ENCODE data around the gene TP73. TPM values are rescaled to one million over a fixed set of nuclear protein-coding genes. Genes with fewer than 3 reads are reported as not detected.

The TP73 gene
- not detected for total RNA-seq (ENCODE audit: insufficient read depth, low replicate concordance)

DNA sequence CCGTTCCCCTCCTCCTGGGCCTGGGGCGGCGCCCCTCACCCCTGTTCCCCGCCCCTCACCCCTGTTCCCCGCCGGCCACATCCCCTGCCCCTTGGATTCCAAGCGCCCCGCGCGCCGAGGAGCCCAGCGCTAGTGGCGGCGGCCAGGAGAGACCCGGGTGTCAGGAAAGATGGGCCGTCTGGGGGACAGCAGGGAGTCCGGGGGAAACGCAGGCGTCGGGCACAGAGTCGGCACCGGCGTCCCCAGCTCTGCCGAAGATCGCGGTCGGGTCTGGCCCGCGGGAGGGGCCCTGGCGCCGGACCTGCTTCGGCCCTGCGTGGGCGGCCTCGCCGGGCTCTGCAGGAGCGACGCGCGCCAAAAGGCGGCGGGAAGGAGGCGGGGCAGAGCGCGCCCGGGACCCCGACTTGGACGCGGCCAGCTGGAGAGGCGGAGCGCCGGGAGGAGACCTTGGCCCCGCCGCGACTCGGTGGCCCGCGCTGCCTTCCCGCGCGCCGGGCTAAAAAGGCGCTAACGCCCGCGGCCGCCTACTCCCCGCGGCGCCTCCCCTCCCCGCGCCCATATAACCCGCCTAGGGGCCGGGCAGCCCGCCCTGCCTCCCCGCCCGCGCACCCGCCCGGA lies at the start of gene TP73:
Gene TP73 (plus strand): TSS at position 587 of the 618 bp plus-strand sequence. CDS start 29,850 bp downstream, outside the sequence.
- no peak for DNase-seq (ENCODE audit: low spot score)

DNA sequence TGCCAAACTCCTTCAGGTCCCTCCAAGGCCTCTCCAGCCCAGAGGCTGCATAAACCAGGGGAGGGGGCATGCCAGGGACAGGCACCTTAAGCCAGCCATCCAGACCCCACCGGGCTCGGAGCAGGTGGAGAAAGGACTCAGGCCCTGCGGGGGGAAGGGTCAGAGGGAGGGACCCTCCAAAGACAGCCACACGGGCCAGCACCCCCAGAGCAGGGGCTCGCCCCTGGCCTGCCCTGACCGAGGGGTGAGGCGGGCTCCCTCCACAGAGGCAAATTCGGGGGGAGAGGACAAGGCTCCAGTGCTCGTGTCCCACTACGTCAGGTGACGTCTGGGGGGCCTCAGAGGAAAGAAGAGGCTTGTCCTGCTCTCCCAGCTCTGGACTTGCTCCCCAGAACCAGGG lies 49.2 kb upstream of the TP73 start:
- DNase-seq (ENCODE audit: low spot score), result no peak

DNA sequence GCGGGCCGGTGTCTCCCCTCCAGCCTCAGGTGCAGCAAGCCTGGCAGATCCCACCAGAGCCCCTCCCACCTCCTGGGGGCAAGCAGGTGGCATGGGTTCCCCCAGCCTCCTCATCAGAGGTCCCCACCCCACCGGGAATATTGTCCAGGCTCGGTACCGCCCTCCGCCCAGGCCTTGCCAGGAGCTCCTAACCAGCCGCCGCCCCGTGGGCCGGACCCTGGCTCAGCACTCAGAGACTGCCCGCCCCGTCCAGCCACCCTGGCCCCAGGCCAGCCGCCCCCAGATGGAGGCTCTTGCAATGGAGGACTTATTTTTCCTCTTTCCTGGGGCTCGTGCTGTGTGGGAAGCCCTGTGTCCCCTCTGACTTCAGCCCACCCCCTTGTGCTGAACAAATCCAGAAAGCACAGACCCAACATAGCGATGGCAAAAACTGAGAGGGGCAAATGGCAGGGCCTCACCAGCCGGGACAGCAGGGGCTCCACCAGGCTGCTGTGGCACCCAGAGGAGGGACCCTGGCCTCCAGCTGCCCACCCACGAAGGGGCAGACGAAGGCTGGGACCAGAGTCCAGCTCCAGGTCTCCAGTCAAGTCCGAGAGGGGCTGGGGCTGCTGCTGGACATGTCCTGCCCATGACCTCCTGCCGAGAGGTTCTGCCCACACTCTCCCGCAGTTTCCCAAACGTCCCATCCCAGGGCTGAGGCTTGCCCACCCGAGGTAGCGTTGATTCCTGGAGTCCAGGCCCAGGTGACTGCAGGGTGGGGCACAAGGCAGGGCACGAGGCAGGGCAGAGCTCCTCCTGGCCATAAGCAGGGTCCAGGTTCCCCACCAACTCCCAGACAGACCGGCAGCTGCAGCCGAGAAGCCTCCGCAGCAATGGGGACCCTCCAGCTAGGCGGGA lies 48.5 kb upstream of the TP73 start:
- no peak for DNase-seq (ENCODE audit: low spot score)

DNA sequence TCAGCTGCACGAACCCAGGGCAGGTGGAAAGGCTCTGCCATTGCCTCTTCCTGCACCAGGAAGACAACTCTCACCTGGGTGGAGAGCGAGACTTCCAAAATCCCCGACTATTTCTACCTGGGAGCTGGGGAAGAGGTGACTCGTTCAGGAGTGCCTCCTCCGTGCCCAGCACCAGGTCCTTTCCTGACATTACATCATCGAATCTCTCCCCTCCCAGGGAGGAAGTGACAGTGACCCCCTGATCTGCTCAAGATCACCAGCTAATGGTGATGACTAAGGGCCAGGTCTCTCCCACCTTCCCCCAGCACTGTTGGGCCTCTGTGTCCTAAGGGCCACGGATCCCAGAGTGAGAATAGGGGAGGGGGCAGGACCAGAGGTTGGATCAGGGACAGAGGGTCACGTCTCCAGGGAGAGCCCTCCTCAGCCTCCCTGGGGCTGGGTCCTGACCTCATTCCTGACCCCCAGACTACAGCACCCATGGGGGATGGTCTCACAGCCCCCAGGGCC lies 47.8 kb upstream of the TP73 start:
- DNase-seq (ENCODE audit: low spot score), result no peak

DNA sequence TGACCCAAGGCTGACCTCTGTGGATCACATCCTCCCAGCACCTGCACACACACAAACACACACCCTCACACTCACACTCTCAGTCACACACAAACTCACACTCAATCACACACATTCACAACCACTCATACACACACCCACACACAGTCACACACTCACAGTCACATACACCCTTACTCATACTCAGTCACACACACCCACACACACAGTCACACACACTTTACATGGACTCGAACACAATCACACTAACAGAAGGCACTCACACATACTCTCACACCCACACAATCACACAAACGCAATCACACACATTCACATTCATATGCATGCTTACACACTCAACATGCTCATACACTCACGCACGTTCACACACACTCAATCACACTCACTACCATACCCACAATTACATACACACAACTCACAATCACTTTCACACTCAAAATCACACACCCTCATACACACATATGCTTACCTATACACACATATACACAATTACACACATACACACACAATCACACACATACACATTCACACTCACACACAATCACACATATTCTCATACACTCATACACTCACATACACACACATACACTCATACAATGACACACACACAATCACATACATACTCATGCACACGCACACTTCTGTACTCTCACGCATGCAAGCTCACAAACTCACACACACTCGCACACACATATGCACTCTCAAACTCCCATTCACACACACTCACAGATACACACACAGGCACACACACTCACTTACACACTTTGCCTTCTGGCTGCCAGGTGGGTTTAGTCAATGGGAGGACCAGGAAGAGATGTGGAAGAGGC lies 47.1 kb upstream of the TP73 start:
- DNase-seq (ENCODE audit: low spot score), result no peak

DNA sequence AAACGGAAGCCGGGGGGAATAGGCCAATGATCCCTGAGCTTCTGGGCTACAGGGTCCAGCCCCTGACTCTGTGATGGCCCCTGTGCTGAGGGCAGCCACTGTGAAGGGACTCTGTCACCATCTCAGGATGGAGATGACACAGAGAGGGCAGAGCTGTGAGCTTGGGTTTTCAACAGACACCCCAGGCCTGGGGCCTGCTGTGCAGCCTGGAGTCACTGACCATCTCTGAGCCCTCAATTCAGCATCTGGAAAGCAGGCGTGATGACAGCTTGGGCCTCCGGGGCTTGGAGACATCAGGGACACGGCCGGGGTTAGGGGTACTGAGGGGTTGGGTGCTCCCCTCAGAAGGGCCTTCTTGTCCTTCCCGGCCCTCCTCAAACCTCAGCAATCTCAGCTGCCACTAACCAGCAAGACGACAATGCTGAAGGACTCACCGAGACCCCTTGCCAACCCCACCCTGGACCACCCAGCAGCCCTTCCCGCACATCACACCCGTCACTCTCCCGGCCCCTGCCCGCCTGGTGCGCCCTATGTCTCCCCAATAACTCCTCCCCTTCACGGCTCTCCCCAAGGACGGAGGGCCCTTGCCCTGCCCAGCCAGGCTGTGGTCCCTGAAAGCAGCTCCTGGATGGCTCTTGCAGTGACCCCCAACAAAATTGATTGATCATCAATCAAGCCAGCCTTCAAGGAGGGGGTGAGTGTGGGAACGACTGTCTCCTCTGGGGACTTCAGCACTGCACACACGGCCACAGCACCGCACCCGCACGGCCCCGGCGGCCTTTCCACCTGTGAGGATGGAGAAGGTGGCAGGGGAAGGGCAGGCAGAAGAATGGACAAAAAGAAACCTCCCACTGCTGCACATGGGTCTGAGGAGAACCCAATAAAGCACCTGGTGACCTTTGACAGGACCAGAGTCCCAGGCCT lies 45.3 kb upstream of the TP73 start:
- no peak for DNase-seq (ENCODE audit: low spot score)

DNA sequence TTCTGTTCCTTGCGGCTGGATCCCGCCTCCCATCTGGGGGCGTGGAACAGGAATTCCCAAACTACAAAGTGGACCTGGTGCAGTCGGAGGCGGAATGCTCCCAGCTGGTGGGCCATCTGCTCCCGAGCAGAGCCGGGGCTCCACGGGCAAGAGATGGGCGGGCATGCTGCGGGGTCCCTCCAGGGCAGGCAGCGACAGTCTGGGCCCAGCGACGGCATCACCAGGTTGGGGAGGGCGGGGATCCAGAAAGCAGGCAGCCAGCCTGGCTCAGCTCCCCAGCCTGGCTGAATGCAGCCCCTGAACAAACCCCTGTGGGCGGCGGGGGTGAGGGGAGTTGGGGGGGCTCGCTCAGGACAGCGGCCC lies 44.6 kb upstream of the TP73 start:
- no peak for DNase-seq (ENCODE audit: low spot score)

DNA sequence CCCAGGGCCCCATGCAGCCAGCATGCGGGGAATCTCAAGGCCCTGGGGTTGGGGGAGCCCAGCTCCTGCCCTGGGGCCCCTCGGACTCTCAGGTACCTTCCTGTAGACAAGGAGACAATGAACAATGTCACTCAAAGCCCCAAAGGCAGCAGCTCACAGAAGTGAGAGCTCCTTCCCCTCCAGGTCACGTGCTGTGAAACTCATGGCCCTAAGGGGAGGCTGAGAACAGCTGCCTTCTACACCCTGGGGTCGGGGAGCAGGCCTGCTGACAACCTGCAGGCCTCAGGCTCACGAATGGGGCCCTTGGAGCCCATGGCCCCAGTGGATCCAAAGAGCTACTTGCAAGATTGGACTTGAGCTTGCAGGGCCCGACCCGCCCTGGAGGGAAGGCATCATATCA lies 44.2 kb upstream of the TP73 start:
- no peak for DNase-seq (ENCODE audit: low spot score)

DNA sequence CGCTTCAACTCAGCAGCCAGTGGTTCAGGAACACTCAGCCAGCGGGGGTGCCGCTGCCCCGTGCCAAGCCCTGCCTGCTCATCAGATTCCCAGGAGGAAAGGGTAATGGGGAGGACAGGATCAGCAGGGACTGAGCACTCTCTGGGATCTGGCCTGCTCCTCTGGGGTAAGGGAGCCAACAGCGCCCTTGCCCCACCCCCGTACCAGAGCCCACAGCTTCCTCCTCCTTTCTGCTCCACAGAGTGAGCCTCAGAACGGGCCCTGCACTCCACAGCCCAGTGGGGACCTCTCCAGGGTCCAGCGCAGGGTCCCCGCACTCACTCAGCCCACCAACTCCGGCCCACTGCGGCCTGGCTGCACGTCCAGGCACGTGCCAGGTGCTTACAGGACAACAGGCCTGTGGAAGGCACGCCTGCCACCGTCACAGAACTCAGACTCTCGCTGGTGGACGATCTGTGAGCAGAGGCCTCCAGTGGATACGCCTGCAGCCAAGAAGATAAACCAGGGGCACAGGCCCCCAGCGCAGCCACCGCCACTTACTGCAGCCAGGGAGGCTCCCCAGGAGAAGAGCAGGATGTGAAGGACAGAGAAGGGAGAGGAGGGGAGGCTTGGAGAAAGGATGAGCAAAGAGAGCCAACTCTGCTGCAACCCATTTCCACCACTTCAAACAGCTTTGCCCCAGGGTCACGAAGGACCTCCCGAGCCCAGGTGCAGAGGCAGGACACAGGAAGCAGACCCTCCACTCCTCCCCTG lies 43.1 kb upstream of the TP73 start:
- no peak for DNase-seq (ENCODE audit: low spot score)

DNA sequence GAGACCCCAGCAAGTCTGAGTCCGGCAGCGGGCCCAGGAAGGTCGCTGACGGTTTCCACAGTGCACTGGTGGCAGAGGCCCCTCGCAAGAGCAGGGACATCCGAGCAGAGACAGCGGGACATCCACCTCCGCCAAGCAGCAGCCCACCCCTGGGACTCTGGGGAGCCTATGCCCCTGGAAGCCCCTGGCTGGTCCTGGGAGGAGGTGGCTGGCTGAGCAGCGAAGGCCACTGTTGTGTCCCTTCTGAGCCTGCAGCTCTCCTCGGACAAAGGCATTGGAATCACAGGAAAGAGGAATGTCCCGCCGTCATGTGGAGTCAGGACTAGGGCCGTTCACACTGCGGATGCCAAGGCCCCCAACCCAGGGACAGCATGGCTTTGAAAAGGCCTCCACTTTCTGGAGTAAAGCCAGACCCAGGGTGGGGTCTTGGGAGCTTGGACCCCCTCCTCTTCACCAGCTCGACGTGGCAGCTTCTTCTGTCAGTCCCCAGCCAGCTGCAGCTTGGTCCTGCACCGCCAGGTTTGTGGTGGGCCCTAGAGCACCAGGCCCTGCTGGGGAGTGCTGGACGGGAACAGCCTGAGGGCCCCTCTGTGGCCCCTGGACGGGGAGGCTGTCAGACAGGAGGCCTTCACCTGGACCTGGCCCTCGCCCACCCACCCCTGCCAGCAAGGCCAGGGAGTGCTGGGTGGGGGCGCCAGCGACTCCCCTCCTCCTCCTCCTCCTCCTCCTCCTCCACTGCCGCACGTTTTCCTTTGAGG lies 42.4 kb upstream of the TP73 start:
- no peak for DNase-seq (ENCODE audit: low spot score)

DNA sequence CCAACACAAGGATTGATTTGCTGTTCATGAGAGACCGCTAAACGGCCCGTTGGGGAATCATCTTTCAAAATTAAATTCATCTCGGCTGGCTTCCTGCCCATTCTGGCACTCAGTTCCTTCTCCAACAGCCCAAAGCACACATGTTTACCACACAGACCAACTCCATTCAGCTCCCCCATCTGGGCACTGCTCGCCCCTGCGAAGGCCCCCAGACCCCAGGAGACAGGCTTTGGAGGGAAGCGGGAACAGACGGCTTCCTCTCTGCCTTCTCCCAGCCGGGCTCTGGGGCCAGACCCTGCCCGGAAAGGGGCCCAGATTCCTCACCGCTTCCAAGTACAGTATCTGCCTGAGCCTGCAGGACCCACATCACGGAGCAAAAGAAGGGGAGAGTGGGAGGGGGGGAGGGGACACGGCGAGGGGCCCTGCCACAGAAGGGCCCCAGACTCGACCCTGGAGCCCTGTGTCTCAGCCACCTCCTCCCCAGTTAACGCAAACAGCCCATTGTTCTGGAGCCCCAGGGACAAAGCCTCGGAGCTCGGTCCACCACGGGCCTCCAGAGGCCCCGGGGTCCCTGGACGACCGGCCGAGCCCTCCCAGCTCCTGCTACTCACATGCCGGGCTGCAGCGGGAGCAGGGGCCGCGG lies 41.7 kb upstream of the TP73 start:
- DNase-seq (ENCODE audit: low spot score), result peak; percentile 57

DNA sequence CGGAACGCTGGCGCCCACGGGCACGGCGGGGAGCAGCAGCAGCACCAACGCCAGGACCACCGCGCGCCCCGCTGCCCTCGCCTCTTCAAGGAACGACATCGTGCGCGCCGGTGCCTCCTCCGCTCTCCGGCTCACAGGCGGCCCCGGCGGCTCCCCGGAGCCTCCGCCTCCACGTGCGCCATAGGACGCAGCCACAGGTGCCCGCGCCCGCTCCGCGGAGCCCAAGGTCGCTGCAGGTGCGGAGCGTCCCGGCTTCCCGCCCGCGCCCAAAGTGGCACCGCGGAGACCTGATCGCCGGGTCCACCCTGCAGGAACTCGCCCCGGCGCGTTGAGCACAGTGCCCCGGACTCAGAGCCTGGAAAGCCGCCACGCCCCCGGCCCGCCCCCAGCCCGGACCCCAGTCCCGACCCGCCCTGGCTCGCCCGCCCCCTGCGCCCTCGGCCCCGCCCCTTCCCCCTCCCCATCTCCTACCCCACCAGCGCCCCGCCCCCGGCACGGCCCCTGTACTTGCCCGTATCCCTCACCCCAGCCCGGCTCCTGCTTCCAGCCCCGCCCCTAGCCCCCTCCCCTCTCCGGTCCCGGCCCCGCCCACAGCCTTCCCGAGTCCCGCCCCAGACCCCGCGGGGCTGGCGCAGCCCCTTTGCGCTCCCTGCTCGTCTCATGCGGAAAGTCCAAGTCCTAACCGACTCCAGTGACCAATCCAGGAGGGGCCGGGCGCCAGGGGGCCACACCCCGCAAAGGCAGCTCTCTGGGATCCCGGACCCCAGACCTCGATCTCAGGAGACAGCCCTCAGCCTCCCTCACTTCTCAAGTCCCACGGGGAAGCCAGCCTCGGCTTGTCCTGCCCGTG lies 40.9 kb upstream of the TP73 start, which contains the start of gene MEGF6:
Gene MEGF6 (minus strand): TSS at position 339 of the 850 bp plus-strand sequence. CDS start 240 bp downstream, at position 99.
- peak; percentile 83 for DNase-seq (ENCODE audit: low spot score)

DNA sequence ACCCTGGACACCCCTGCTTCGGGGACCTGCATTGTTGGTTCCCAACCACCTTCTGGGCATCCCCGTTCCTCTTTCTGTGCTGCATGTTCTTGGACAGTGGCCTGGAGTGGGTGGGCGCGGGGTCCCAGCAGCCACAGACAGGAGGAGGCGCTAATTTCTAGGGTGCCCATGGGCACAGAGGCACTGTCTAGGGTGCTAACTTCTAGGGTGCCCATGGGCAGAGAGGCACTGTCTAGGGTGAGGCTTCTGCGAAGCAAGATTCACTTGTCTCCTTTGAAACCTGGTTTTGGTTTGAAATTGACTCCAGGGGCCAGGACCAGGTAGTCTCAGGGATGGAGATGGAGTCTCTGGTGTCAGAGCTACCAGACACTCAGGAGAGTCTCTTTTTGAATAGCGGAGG lies 40.2 kb upstream of the TP73 start:
- no peak for DNase-seq (ENCODE audit: low spot score)

DNA sequence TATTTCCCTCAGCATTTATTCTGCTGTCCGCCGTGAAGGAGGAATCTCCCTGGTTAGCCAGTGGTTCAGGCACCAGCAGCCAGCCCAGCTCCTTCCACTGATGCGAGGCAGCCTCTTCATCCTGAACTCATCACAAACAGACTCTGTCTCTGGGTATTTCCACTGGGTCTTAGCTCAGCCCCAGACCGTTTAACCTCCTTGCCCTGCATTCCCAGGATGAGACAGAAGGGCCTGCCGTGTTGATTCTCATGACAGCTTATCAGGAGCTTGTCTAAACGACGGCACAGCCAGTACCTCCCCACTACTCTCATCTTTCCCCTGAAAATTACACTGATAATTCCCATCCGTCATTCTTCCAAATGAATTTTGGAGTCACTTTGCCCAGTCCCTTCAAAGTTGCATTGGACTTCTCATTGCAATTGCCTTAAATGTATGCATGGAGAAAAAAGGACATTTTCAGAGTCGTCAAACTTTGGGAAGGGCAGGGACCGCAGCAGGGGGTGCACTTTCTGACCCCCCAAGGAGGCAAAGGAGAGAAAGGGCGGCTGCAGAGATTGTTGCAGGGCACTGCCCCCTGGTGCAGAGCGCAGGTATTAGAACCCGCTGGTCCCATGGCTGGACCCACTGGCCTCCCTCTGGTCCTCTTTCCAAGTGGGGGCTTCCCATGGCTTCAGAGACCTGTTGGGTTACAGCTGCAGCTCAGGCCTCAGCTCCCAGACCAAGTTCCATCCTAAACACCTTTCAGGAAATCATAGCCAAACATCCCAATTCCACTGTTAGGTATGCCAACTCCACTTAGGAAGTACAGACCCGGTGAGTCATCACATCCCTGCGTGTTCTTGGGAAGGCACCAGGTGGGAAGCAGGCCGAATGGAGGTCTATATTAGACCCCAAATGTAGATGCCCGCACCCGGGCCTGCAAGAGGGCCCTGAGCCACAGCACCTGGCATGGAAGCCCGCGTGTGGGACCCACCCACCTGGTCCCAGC lies 37.3 kb upstream of the TP73 start:
- no peak for DNase-seq (ENCODE audit: low spot score)

DNA sequence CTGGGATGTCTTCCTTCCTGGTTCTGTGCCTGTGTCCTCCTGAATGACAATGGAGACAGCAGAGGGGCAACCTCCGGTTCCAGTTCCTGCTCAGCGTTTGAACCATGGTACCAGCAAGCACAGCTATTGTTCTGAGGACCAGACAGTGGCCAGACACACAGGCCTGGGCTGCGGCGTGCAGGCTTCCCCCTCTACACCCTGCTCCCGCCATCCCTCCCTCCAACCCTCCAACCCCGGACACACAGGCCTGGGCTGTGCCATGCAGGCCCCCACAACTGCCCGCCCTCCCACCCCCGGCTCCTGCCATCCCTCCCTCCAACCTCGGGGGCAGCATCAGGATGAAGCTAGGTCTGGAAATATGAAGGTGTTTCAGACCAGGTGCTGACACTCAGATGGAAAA lies 35.5 kb upstream of the TP73 start:
- no peak for DNase-seq (ENCODE audit: low spot score)

DNA sequence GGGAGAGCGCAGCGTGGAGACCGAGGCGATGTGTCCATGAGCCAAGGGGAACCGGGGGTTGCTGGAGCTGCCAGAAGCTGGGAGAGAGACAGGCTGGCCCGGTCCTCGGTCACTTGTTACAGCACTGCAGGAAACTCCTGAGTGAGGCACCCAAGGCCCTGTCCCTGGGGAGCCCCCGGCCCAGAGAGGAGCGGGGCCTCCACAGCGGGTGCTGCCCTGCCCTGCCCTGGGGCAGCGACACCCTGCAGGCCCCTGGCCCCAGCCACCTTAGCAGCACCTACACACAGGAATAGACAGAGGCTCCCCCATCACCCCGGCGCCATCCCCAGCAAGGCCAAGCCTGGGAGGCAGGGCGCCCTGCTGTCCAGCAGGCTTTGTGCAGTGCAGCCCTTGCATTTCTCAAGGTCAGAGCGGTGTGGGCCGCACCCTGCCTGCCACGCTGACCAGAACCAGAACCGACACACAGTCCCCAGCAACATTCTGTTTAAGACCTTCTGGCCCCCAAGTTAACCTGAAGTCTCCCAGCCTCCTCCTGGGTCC lies 34.4 kb upstream of the TP73 start:
- DNase-seq (ENCODE audit: low spot score), result no peak
